Measurements from ENCODE around the gene AGPAT4.

DNA sequence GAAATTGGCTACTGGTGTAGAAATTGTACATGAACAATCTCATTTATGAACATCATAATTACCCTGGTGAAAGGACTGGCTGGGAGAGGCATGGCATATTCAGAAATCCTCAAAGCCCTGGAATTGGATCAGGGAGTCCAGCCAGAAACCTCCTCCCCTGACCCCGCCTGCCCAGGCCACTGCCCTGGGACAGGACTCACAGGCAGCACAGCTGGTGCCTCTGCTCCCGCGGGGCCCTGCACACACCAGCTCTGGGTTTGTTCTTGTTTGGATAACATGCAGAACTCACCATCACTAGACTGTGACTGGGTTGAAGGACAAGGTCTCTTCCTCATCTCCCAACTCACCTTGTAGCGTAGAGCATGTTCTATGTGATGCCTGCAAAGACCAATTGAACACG is 56.2 kb downstream of the AGPAT4 start:
- TF ChIP-seq EZH2 (IDR thresholded peaks at IDR 0.05; ENCODE audit: borderline replicate concordance, low read depth, low read length, poor library complexity, severe bottlenecking), result no peak
- TF ChIP-seq, protein P1, sequence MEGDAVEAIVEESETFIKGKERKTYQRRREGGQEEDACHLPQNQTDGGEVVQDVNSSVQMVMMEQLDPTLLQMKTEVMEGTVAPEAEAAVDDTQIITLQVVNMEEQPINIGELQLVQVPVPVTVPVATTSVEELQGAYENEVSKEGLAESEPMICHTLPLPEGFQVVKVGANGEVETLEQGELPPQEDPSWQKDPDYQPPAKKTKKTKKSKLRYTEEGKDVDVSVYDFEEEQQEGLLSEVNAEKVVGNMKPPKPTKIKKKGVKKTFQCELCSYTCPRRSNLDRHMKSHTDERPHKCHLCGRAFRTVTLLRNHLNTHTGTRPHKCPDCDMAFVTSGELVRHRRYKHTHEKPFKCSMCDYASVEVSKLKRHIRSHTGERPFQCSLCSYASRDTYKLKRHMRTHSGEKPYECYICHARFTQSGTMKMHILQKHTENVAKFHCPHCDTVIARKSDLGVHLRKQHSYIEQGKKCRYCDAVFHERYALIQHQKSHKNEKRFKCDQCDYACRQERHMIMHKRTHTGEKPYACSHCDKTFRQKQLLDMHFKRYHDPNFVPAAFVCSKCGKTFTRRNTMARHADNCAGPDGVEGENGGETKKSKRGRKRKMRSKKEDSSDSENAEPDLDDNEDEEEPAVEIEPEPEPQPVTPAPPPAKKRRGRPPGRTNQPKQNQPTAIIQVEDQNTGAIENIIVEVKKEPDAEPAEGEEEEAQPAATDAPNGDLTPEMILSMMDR (conservative IDR thresholded peaks at IDR 0.05; ENCODE audit: low read depth, low read length), result no peak

Data from A673 (cell line).